PFSK-1 (cell line): Measurements from ENCODE around the gene ABHD12.

Source experiments
- FOXP2 ChIP-seq: optimal IDR thresholded peaks from 2 replicates; pipeline ENCODE3; 2011; ENCODE audit warnings: borderline replicate concordance, control low read depth, inconsistent platforms; ENCODE audit not compliant: insufficient read depth; ENCODE audit errors: extremely low read length, extremely low read depth
- POLR2AphosphoS5 ChIP-seq: IDR thresholded peaks from 2 replicates; pipeline ENCODE4 v1.6.1; 2012; ENCODE audit warnings: low read depth, mild to moderate bottlenecking, control low read depth, low read length, moderate library complexity
- SIN3A ChIP-seq: IDR thresholded peaks from 2 replicates; pipeline ENCODE4 v1.6.1; 2012; ENCODE audit warnings: mild to moderate bottlenecking, low read length, moderate library complexity, borderline replicate concordance; ENCODE audit not compliant: insufficient read depth
- TAF1 ChIP-seq: IDR thresholded peaks from 2 replicates; pipeline ENCODE4 v1.6.1; 2012; ENCODE audit warnings: low read length, control low read depth, borderline replicate concordance; ENCODE audit not compliant: insufficient read depth
- TF ChIP-seq, protein P1 (sequence below), 2 experiments: IDR thresholded peaks; 2 replicates each; pipeline versions ENCODE4 v1.6.1 to v1.8.0; 2011 to 2012; ENCODE audit warnings: low read depth in 2 of 2, low read length in 2 of 2, control low read depth in 1 of 2, inconsistent platforms in 1 of 2, mild to moderate bottlenecking in 1 of 2, moderate library complexity in 1 of 2; ENCODE audit not compliant: insufficient read depth in 1 of 2

The ABHD12 gene

DNA sequence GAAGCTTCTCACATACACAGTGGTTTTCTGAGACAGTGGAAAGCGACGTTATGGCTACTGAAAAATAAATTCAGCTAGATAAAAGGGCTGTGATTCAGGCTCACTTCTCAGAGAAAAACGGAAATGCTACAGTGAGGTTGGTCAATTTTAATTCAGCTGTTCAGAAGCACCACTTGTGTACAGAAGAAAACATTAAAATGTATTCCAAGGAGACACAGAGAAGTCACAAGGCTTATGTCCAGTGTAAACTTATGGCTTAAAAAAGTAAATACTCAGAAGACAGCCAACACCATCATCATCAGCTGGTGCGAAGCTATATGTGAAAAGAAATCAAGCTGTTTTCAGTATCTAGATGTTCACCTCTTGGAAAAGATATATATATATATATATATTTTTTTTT is 68.6 kb downstream of the ABHD12 start:
- no peak for TF ChIP-seq FOXP2
- TF ChIP-seq SIN3A: no peak
- TF ChIP-seq, protein P1, sequence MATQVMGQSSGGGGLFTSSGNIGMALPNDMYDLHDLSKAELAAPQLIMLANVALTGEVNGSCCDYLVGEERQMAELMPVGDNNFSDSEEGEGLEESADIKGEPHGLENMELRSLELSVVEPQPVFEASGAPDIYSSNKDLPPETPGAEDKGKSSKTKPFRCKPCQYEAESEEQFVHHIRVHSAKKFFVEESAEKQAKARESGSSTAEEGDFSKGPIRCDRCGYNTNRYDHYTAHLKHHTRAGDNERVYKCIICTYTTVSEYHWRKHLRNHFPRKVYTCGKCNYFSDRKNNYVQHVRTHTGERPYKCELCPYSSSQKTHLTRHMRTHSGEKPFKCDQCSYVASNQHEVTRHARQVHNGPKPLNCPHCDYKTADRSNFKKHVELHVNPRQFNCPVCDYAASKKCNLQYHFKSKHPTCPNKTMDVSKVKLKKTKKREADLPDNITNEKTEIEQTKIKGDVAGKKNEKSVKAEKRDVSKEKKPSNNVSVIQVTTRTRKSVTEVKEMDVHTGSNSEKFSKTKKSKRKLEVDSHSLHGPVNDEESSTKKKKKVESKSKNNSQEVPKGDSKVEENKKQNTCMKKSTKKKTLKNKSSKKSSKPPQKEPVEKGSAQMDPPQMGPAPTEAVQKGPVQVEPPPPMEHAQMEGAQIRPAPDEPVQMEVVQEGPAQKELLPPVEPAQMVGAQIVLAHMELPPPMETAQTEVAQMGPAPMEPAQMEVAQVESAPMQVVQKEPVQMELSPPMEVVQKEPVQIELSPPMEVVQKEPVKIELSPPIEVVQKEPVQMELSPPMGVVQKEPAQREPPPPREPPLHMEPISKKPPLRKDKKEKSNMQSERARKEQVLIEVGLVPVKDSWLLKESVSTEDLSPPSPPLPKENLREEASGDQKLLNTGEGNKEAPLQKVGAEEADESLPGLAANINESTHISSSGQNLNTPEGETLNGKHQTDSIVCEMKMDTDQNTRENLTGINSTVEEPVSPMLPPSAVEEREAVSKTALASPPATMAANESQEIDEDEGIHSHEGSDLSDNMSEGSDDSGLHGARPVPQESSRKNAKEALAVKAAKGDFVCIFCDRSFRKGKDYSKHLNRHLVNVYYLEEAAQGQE (IDR thresholded peaks at IDR 0.05; ENCODE audit: insufficient read depth in 1 of 2, low read depth in 2 of 2, low read length in 2 of 2): no peak
- no peak for TF ChIP-seq TAF1
- no peak for TF ChIP-seq POLR2AphosphoS5

DNA sequence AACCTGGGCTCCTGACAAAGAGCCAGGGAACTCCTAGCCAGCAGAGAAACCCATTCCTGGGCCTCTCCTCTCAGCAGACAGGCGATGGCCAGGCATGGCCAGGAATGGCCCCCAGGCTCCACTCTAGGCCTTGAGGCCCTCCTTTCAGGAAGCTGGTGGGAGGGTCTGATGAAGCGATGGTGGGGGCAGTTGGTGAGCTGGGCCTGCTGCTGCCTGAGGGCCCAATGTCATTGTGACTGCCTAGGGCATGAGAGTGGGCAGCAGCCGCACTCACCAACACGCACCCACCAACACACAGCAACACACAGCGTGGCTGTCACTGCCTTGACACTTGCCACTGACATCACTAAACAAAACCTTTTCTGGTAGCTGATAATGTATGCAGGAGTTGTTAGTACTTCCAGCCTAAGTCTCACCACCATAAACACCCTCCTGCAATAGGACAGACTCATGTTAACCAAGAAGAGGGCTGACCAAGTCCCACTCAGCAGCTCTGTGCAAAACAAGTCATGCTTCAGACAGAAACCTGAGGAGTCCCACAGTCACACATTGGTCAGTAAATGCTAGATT is 69.3 kb downstream of the ABHD12 start:
- TF ChIP-seq FOXP2 (no peak), SIN3A (no peak), TAF1 (no peak), POLR2AphosphoS5 (no peak)
- TF ChIP-seq, protein P1 (IDR thresholded peaks at IDR 0.05; ENCODE audit: insufficient read depth in 1 of 2, low read depth in 2 of 2, low read length in 2 of 2): no peak

GRCh38 chr20:25320035-25320800 is 70.4 kb downstream of the ABHD12 start:
- TF ChIP-seq SIN3A (no peak), POLR2AphosphoS5 (no peak), FOXP2 (no peak), TAF1 (no peak)
- TF ChIP-seq, protein P1 (IDR thresholded peaks at IDR 0.05; ENCODE audit: insufficient read depth in 1 of 2, low read depth in 2 of 2, low read length in 2 of 2): no peak

DNA sequence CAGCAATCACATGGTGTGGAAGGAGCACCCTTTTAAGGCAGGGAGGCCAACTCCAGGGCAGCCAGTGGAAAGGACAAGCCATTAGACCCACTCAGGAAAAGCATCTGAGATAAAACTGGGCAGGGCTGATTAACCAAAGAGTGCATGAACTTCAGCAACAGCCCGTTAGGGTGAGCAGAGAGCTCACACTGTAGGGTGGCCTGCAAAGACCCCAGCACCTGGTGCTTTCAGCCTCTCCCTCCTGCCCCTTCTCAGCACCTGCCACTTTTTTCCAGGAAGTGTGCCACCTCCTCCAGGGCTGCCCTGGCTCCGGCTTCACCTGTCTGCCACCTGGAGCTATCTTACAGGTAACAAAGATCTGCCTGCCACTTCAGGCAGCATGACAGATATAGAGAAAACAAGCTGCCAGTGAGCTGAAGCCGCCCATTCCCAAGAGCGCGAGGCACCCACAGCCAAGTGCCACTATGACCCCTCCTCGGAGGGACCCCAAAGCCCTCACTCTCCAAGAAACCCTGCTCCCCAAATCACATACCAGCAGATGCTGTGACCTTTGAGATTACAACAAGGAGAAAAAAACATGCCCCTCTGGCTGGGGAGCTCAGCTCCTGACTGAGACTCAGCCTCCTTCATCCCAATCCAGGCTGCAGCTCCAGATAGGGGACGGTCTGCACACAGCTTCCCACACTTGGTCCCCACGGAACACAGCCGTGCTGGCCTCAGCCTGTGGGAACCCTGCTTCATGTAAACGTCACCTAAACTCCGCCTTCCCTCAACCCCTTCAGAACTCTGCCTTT is 71.2 kb downstream of the ABHD12 start:
- TF ChIP-seq TAF1 (no peak), POLR2AphosphoS5 (no peak), FOXP2 (no peak), SIN3A (no peak)
- TF ChIP-seq, protein P1 (IDR thresholded peaks at IDR 0.05; ENCODE audit: insufficient read depth in 1 of 2, low read depth in 2 of 2, low read length in 2 of 2): no peak
